HG03432 (cell line): ENCODE measurements around the gene ZNRF2.
"Not testable (repeated sequence)": the region's sequence is repeated elsewhere in the genome, so short reads cannot be mapped to it uniquely, and the experiment has no call there.

Source experiments
- ATAC-seq: cut with Tn5 transposase; IDR thresholded peaks from one replicate; pipeline ENCODE4 v1.9.1; 2021; ENCODE audit warnings: mild to moderate bottlenecking, moderate library complexity; ENCODE audit not compliant: unreplicated experiment

Gene ZNRF2

GRCh38 chr7:30353532-30353931 lies 69.1 kb downstream of the ZNRF2 start:
- no peak for ATAC-seq

- no peak for ATAC-seq
These were observed 69.7 kb downstream of the ZNRF2 start for GRCh38 chr7:30353932-30354607.

DNA sequence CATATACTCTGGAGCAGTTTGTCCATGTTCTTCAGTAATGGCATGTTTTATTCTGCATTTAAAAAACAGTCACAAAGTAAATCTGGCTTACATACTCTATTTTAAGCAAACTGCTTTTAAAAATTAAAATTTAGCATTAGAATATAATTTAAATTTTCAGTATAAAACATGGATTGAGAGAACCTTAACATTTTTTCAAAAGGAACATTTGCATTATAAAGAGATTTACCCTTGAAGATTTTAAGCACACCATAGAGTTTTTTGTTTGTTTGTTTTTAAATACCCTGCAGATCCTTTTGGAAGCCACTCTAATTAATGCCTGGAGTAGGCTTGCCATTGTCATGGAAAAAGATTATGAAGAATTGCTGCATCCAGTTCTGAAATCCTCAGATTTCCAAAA lies 70.4 kb downstream of the ZNRF2 start:
- ATAC-seq: no peak

- no peak for ATAC-seq
These were observed 75.6 kb downstream of the ZNRF2 start for GRCh38 chr7:30359957-30360356.

DNA sequence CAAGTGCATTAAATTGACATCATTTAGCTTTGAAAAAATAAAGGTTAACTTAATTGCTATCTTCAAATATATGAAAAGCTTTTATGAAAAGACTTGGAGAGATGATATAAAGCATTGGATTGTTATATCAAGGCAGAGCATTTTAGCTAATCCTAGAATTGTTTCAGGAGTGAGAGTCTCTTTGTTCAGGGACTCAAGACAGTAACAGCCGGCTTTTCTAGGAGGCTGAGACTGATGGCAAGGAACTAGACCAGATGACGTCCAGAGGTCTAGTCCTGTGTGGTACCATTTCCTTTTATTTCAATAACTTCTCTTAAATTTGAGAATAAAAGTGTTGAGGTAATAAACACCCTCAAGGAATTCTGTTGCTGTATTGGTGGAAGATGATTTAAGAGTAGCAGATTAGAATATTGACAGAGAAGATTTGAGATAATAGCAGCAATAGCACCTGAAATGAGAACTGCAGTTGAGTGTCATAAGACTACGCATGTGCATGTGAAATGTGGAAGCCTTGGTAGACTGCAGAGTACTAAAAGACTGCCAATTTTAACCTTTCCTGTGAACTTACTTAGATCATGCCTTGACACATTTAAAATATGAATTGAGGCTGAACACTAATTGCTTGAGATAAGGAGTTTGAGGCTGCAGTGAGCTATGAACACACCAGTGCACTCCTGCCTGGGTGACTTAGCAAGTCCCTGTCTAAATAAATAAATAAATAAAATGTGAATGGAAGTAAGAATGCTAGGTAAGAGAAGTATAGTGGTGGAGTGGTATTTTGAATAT lies 79.6 kb downstream of the ZNRF2 start:
- no peak for ATAC-seq

DNA sequence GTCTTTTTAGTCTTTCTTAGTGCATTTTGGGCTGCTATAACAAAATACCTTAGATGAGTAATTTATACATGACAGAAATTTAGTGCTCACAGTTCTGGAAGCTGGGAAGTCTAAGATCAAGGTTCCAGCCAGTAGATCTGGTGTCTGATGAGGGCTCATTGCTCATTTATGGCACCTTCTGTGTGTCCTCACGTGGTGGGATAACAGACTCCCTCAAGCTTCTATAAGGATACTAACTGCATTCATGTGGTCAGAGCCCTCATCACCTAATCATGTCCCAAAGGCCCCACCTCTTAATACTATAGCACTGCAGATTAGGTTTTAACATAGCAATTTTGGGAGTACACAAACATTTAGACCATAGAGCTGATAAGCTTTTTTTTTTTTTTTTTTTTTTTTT lies 80.4 kb downstream of the ZNRF2 start:
- ATAC-seq: no peak

DNA sequence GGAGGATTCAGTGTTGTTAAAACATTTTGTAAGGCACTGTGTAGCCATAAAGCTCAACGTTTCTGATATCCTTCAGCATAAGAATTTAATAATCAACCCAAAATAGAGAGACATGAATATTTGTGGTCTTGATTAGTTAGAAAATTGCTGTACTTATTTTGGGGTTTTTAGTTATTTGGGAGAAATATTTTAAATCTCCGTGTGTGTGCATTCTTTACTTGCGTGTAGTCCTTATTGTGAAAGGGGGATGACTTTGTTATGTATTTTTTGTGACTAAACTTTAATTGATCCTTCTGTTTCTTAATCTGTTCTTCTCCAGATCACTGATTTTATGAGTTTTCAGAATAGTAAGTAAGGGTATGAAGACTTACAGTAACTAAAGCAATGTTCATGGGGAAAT lies 81.2 kb downstream of the ZNRF2 start:
- no peak for ATAC-seq

GRCh38 chr7:30366606-30367005 lies 82.2 kb downstream of the ZNRF2 start:
- ATAC-seq: no peak

- no peak for ATAC-seq
These were observed 83.2 kb downstream of the ZNRF2 start for GRCh38 chr7:30367561-30367960.

GRCh38 chr7:30369879-30370278 lies 85.5 kb downstream of the ZNRF2 start:
- ATAC-seq: no peak

DNA sequence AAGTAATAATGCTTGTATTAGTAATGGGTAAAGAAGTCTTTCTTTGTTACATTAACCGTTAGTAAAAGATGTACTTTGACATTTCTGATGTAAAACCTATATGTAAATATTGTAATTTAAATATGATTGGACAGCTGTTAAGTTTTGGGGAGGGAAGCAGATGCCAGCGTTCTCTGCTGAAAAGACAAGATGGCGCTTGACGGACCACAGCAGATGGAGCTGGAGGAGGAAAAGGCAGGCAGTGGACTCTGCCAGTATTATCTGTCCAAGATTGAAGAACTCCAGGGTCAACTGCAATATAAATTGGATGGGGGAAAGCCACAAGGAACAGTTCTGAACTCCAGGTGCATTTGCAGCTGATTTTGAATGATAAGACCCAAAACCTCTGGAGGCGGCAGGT lies 86.9 kb downstream of the ZNRF2 start:
- ATAC-seq: no peak

- ATAC-seq: no peak
These were observed 93.9 kb downstream of the ZNRF2 start for GRCh38 chr7:30378275-30378674.

DNA sequence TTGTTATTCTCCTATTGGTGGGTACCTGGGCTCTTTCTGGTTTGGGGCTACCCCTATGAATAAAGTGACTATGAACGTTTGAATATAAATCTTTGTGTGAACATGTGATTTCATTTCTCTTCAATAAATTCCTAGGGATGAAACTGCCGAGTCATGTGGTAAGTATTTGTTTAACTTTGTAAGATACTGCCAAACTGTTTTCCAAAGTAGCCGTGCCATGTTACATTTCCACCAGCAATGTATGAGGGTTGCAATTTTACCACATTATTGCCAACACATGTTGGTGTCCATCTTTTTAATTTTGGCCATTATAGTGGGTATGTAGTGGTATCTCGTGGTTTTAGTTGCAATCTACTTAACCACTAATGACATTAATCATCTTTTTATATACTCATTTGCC lies 94.7 kb downstream of the ZNRF2 start:
- ATAC-seq: no peak

DNA sequence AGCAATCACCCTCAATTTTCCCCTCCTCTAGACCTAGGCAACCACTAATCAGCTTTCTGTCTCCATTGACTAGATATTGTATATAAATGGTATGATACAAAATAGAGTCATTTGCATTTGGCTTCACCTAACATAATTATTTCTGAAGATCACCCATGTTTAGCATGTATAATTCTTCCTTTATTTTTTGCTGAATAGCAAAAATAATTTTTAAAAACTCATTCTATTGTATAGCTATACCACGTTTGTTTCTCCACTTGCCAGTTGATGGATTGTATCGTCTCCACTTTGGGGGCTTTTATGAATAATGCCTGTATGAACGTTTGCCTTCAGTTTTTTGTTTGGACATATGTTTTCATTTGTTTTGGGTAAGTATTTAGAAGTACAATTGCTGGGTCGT lies 95.3 kb downstream of the ZNRF2 start:
- no peak for ATAC-seq

DNA sequence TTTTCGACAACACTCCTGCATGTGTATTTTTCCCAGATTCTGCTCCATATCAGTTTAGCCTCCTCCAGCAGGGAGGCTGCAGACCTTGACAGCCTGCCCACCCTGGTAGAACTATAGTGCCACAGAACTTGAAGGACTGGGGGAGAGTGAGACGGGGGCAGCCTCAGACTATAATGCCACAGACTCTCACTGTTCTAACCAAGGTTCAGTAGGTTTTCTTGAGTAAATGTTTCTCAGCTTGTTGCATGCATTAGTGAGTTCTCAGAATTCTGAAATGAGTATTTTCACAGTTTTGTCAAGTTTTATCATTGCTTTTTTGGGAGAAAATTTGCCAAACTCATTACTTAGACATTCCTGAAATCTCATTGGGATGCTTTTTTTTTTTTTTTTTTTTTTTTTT lies 95.9 kb downstream of the ZNRF2 start:
- no peak for ATAC-seq

DNA sequence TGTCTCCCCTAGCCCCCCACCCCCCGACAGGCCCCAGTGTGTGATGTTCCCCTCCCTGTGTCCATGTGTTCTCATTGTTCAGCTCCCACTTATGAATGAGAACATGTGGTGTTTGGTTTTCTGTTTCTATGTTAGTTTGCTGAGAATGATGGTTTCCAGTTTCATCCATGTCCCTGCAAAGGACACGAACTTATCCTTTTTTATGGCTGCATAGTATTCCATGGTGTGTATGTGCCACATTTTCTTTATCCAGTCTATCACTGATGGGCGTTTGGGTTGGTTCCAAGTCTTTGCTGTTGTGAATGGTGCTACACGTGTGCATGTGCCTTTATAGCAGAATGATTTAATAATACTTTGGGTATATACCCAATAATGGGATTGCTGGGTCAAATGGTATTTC lies 96.4 kb downstream of the ZNRF2 start:
- not testable (repeated sequence) for ATAC-seq

DNA sequence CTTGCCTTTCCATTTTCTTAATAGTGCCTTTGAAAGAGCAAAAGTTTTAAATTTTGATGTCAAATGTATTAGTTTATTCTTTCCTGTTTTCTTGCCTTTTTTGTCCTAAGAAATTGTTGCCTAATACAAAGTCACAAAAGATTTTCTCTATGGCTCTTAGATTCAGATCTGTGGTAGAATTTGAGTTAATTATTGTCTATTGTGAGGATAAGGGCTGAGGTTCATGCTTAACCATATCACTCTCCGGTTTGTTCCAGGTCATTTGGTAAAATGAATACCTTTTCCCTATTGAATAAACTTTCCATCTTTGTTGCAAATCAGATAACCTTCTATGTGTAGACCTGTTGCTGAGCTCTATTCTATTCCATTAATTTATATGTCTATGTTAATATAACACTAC lies 98.2 kb downstream of the ZNRF2 start:
- ATAC-seq: no peak

- no peak for ATAC-seq
These were observed 105.4 kb downstream of the ZNRF2 start for GRCh38 chr7:30389791-30390190.

DNA sequence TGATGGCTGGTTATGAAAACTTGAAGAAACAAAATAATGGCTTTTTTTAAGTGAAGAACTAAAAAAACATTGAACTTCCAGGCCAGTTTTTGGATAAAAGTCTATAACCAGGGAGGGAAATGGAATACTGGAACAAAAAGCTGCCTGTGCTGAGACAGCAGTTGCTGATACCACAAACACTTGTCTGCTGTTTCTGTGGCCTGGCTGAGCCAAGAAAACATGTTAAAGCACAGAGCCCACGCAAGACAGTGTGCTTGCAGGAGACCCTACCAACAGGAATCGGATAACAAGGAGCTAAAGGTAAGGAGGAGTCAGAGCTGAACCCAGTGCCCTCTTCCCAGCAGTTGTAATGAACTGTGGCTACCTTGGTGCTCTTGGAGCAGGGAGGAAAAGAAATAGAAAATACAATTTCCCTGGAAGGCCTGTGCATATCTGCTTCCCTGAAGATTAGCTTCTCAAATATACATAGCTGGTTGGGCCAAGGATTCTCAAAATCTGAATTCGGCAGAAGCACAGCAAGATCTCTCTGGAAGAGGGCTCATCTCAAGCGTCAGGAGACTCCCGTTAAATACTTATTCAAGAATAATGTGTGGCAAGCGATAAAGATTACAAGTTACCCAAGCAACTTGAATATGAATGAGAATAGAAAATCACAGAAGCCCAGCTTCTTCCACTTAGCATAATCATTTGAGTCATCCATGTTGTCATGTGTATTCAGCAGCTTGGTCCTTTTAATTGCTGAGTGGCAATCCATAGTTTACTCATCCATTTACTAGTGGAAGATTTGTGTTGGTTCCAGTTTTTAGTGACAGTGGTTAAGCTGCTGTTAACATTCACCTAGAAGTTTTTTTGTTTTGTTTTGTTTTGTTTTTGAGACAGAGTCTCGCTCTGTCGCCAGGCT lies 106.6 kb downstream of the ZNRF2 start:
- no peak for ATAC-seq

GRCh38 chr7:30391806-30392205 lies 107.4 kb downstream of the ZNRF2 start:
- no peak for ATAC-seq

- ATAC-seq: no peak
These were observed 111.3 kb downstream of the ZNRF2 start for GRCh38 chr7:30395676-30396075.

GRCh38 chr7:30396389-30396788 lies 112.0 kb downstream of the ZNRF2 start:
- ATAC-seq: no peak
